ENCODE data around the gene IGFBP7.

Gene IGFBP7

GRCh38 chr4:57127361-57127760 lies 17.2 kb upstream of the IGFBP7 start:
- DNase-seq = no peak

- no peak for DNase-seq
Observed at GRCh38 chr4:57125996-57126395, 15.8 kb upstream of the IGFBP7 start.

GRCh38 chr4:57124145-57124544 lies 14.0 kb upstream of the IGFBP7 start:
- no peak for DNase-seq

- DNase-seq = no peak
Observed at GRCh38 chr4:57122959-57123358, 12.8 kb upstream of the IGFBP7 start.

- DNase-seq = no peak
Observed at GRCh38 chr4:57119054-57119651, 9.0 kb upstream of the IGFBP7 start.

GRCh38 chr4:57117491-57117890 lies 7.3 kb upstream of the IGFBP7 start:
- DNase-seq = no peak

GRCh38 chr4:57116245-57116644 lies 6.1 kb upstream of the IGFBP7 start:
- DNase-seq = no peak

- no peak for DNase-seq
Observed at GRCh38 chr4:57114973-57115372, 4.8 kb upstream of the IGFBP7 start.

- no peak for DNase-seq
Observed at GRCh38 chr4:57113870-57114269, 3.7 kb upstream of the IGFBP7 start.

GRCh38 chr4:57110640-57111511 lies 691 bp upstream of the IGFBP7 start:
- DNase-seq = peak; percentile 59

- no peak for DNase-seq
Observed at GRCh38 chr4:57109411-57109846, 756 bp downstream of the IGFBP7 start.

GRCh38 chr4:57106181-57106580 lies 4.0 kb downstream of the IGFBP7 start:
- DNase-seq = no peak

GRCh38 chr4:57104706-57105560 lies 5.3 kb downstream of the IGFBP7 start:
- no peak for DNase-seq

- no peak for DNase-seq
Observed at GRCh38 chr4:57103051-57103450, 7.1 kb downstream of the IGFBP7 start.

- no peak for DNase-seq
Observed at GRCh38 chr4:57102050-57102624, 8.0 kb downstream of the IGFBP7 start.

GRCh38 chr4:57100979-57101651 lies 9.1 kb downstream of the IGFBP7 start:
- no peak for DNase-seq

- no peak for DNase-seq
Observed at GRCh38 chr4:57099363-57099762, 10.8 kb downstream of the IGFBP7 start.

GRCh38 chr4:57098941-57099340 lies 11.2 kb downstream of the IGFBP7 start:
- DNase-seq = no peak

GRCh38 chr4:57098415-57098814 lies 11.8 kb downstream of the IGFBP7 start:
- DNase-seq = no peak

GRCh38 chr4:57097711-57098110 lies 12.5 kb downstream of the IGFBP7 start:
- no peak for DNase-seq

GRCh38 chr4:57095956-57096355 lies 14.2 kb downstream of the IGFBP7 start:
- DNase-seq = no peak

- no peak for DNase-seq
Observed at GRCh38 chr4:57095245-57095644, 14.9 kb downstream of the IGFBP7 start.

GRCh38 chr4:57094832-57095223 lies 15.4 kb downstream of the IGFBP7 start:
- no peak for DNase-seq

Measured in activated CD8-positive, alpha-beta memory T cell treated with anti-CD3 and anti-CD28 coated beads for 24 hours (primary cell).